ENCODE data around the gene BRAT1.

The BRAT1 gene

DNA sequence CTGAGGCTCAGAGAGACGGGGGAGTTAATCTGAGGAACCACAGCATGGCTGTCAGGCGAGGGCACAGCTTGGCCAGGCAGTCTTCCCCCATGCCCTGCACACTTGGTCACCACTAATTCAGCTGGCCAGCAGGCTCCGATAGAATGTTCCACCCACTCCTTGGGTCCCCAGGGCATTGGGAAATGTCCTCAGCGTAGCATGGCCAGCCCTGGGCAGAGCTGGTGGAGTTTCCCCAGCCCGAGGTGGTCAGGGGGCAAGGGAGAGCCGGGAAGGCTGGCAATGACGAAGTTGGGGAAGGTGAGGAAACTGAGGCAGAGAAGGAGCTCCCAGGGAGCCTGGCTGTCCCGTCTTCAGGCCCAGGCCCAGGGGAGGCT lies 67.1 kb downstream of the BRAT1 start:
- peaks cover 45% of the 10 kb centered on the region for H3K27me3 ChIP-seq (ENCODE audit: insufficient read depth, low read depth)
- no peaks in the 10 kb centered on the region for H4K20me1 ChIP-seq (ENCODE audit: insufficient read depth)
- H3K4me1 ChIP-seq (ENCODE audit: low read depth, poor library complexity, severe bottlenecking), result no peaks in the 10 kb centered on the region
- H3K4me3 ChIP-seq (IDR thresholded peaks at IDR 0.05; ENCODE audit: insufficient read depth, low read depth, low read length), result no peak overlapping the region
- H3K9ac ChIP-seq, result no peak overlapping the region
- H3K27ac ChIP-seq, result no peak overlapping the region
- no peaks in the 10 kb centered on the region for H3K36me3 ChIP-seq (ENCODE audit: insufficient read depth)
- TF ChIP-seq, protein P1, sequence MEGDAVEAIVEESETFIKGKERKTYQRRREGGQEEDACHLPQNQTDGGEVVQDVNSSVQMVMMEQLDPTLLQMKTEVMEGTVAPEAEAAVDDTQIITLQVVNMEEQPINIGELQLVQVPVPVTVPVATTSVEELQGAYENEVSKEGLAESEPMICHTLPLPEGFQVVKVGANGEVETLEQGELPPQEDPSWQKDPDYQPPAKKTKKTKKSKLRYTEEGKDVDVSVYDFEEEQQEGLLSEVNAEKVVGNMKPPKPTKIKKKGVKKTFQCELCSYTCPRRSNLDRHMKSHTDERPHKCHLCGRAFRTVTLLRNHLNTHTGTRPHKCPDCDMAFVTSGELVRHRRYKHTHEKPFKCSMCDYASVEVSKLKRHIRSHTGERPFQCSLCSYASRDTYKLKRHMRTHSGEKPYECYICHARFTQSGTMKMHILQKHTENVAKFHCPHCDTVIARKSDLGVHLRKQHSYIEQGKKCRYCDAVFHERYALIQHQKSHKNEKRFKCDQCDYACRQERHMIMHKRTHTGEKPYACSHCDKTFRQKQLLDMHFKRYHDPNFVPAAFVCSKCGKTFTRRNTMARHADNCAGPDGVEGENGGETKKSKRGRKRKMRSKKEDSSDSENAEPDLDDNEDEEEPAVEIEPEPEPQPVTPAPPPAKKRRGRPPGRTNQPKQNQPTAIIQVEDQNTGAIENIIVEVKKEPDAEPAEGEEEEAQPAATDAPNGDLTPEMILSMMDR (conservative IDR thresholded peaks at IDR 0.05; ENCODE audit: low read depth, low read length), result no peak
- no peak overlapping the region for H3K4me2 ChIP-seq
- H2AFZ ChIP-seq (ENCODE audit: low read depth), result no peak overlapping the region
- H3K79me2 ChIP-seq (ENCODE audit: insufficient read depth, low read depth), result no peaks in the 10 kb centered on the region
